ENCODE results near the gene ATP8B4. TPM values are rescaled to one million over a fixed set of nuclear protein-coding genes. Genes with fewer than 3 reads are reported as not detected.

Gene ATP8B4
- total and polyA plus RNA-seq, 3 experiments from 2014 or later = 0.23 to 8.9 (median 8.5) TPM

DNA sequence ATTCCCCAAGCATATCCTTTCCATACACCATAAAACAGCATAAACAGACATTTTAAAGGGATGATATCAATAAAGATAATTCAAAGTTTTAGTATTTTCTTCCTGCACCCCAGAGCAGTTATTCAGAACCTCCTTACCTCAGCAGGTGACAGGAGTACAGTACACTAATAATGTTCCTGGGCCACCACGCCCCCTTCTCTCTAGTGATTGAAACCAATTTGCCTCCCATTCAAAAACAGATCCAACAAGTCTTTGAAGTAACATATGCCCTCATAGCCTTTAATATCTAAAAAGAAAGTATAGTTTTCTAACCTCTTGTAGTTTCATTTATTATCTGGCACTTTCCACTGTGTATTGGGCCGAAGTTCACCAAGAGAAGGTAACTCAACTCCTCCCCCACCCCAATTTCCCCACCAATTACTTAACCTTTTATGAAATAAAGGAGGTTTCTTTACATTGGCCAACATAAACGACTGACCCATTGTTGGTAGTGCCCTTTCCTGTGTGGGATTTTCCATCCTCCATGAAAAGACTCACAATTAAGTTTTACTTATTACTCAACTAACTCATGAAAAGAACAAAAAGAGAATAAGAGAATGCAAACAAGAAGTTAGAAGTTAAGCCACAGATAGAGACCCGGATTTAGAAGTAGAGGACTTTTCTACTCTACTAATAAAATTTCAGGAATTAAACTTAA lies 5.0 kb upstream of the ATP8B4 start:
- no peak for DNase-seq
- no peaks in the 10 kb centered on the region for H3K27me3 ChIP-seq (ENCODE audit: insufficient read depth, low read length, poor library complexity, severe bottlenecking)
- ChIA-PET CTCF (no interaction called here), POLR2A (no interaction called here)
- no peak overlapping the region for H3K27ac ChIP-seq (ENCODE audit: low read depth, low read length)
- H3K4me1 ChIP-seq (ENCODE audit: insufficient read depth, low read length) = no peaks in the 10 kb centered on the region
- peaks cover 0 to 11% (median 3%) of the 10 kb centered on the region in 5 donors for H3K9me3 Mint-ChIP-seq
- peaks cover 0 to 4% (median 0%) of the 10 kb centered on the region in 3 donors for H3K36me3 Mint-ChIP-seq
- peaks cover 2 to 3% of the 10 kb centered on the region in 2 donors for H3K27me3 Mint-ChIP-seq
- no peak overlapping the region for H3K4me3 ChIP-seq (ENCODE audit: low read length)
- H3K27ac Mint-ChIP-seq = no peak overlapping the region
- H3K4me3 Mint-ChIP-seq = no peak overlapping the region
- no peaks in the 10 kb centered on the region for H3K9me3 ChIP-seq (ENCODE audit: low read length)
- peaks cover 5 to 6% (median 5%) of the 10 kb centered on the region in 3 donors for H3K4me1 Mint-ChIP-seq
- no peaks in the 10 kb centered on the region for H3K36me3 ChIP-seq (ENCODE audit: insufficient read depth, low read length)

DNA sequence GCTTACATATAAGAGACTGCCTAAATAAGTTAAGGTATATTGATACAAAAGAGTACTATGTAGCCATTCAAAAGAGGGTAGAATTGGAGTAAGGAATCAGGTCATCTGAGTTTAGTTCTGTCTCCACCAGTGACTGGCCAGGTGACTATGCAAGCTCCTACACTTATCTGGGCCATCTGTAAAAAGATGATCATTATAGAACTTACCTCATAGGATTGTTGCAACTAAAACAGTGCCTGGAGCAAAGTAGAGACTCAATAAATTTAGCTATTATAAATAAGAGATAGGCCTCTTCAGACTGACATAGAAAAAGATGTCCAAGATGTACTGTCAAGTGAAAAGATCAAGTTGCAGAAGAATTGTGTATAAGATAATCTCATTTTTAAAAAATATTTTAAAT lies 1.7 kb upstream of the ATP8B4 start:
- no peaks in the 10 kb centered on the region for H3K4me1 ChIP-seq (ENCODE audit: insufficient read depth, low read length)
- no peak overlapping the region for H3K27ac ChIP-seq (ENCODE audit: low read depth, low read length)
- ChIA-PET CTCF (interaction anchor here (0.8 kb wide), 1 partner anchor 10 kb away, joined by 3 read pairs; no protein-coding TSS in a partner anchor), POLR2A (no interaction called here)
- H3K4me3 ChIP-seq (ENCODE audit: low read length) = no peak overlapping the region
- Mint-ChIP-seq H3K4me3 (no peak overlapping the region), H3K36me3 (peaks cover 0 to 4% (median 0%) of the 10 kb centered on the region in 3 donors), H3K4me1 (peaks cover 12% of the 10 kb centered on the region in 3 donors), H3K27ac (no peak overlapping the region), H3K9me3 (peaks cover 0 to 15% (median 3%) of the 10 kb centered on the region in 5 donors), H3K27me3 (peaks cover 0 to 2% of the 10 kb centered on the region in 2 donors)
- no peaks in the 10 kb centered on the region for H3K9me3 ChIP-seq (ENCODE audit: low read length)
- H3K27me3 ChIP-seq (ENCODE audit: insufficient read depth, low read length, poor library complexity, severe bottlenecking) = no peaks in the 10 kb centered on the region
- H3K36me3 ChIP-seq (ENCODE audit: insufficient read depth, low read length) = no peaks in the 10 kb centered on the region
- DNase-seq = no peak

DNA sequence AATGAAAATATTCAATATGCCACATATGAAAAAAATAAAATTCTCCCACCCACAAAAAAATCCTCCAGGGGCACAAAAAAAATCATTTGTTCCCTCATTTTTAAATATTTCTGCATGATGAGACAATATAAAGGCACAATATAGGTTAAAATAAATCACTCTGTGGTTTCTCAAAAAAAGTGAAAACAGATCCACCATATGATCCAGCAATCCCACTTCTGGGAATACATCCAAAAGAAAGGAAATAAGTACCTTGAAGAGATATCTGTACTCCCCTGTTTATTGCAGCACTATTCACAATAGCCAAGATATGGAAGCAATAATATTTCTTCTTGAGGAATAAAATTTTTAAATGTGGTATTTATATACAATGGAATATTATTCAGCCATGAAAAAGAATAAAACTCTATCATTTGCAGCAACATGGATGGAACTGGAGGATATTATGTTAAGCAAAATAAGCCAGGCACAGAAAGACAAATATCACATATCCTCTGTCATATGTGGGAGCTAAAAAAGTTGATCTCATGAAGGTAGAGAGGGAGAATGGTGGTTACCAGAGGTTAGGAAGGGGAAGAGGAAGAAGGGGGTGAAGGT lies 1.5 kb downstream of the ATP8B4 start:
- POLR2A ChIA-PET = no interaction called here
- Mint-ChIP-seq H3K36me3 (peaks cover 0 to 4% (median 0%) of the 10 kb centered on the region in 3 donors), H3K4me3 (no peak overlapping the region), H3K4me1 (peaks cover 12% of the 10 kb centered on the region in 3 donors), H3K27ac (no peak overlapping the region), H3K9me3 (peaks cover 0 to 5% (median 0%) of the 10 kb centered on the region in 5 donors), H3K27me3 (peaks cover 3 to 6% of the 10 kb centered on the region in 2 donors)
- CTCF ChIA-PET = no interaction called here
- Histone ChIP-seq H3K9me3 (ENCODE audit: low read length) (no peaks in the 10 kb centered on the region), H3K4me1 (ENCODE audit: insufficient read depth, low read length) (no peaks in the 10 kb centered on the region), H3K27me3 (ENCODE audit: insufficient read depth, low read length, poor library complexity, severe bottlenecking) (no peaks in the 10 kb centered on the region), H3K27ac (ENCODE audit: low read depth, low read length) (no peak overlapping the region), H3K4me3 (ENCODE audit: low read length) (no peak overlapping the region), H3K36me3 (ENCODE audit: insufficient read depth, low read length) (no peaks in the 10 kb centered on the region)
- no peak for DNase-seq

DNA sequence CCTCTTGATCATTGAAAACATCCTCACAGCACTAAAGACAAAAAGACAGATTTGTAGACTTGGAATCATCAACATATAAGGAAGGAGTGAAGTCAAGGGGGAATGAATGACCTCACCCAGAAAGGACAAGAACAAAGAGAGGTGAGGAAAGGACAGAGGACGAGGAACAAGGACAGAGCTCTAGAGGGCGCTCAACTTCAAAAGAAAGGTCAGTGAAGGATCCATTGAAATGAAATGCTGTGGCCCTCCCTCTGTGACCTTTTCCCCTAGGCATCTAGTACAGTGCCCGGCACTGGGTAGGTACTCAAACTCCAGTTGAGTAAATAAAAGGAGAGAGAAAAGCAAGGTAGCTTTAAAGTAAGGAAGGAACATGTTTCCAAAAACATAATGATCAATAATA lies 2.6 kb downstream of the ATP8B4 start:
- no peaks in the 10 kb centered on the region for H3K27me3 ChIP-seq (ENCODE audit: insufficient read depth, low read length, poor library complexity, severe bottlenecking)
- Mint-ChIP-seq H3K9me3 (peaks cover 0 to 5% (median 0%) of the 10 kb centered on the region in 5 donors), H3K4me3 (no peak overlapping the region), H3K36me3 (peaks cover 0 to 4% (median 0%) of the 10 kb centered on the region in 3 donors), H3K27ac (no peak overlapping the region), H3K27me3 (peaks cover 3 to 6% of the 10 kb centered on the region in 2 donors), H3K4me1 (peaks cover 12% of the 10 kb centered on the region in 3 donors)
- no peak overlapping the region for H3K27ac ChIP-seq (ENCODE audit: low read depth, low read length)
- DNase-seq = no peak
- ChIA-PET POLR2A (no interaction called here), CTCF (no interaction called here)
- no peaks in the 10 kb centered on the region for H3K9me3 ChIP-seq (ENCODE audit: low read length)
- no peak overlapping the region for H3K4me3 ChIP-seq (ENCODE audit: low read length)
- no peaks in the 10 kb centered on the region for H3K36me3 ChIP-seq (ENCODE audit: insufficient read depth, low read length)
- no peaks in the 10 kb centered on the region for H3K4me1 ChIP-seq (ENCODE audit: insufficient read depth, low read length)

DNA sequence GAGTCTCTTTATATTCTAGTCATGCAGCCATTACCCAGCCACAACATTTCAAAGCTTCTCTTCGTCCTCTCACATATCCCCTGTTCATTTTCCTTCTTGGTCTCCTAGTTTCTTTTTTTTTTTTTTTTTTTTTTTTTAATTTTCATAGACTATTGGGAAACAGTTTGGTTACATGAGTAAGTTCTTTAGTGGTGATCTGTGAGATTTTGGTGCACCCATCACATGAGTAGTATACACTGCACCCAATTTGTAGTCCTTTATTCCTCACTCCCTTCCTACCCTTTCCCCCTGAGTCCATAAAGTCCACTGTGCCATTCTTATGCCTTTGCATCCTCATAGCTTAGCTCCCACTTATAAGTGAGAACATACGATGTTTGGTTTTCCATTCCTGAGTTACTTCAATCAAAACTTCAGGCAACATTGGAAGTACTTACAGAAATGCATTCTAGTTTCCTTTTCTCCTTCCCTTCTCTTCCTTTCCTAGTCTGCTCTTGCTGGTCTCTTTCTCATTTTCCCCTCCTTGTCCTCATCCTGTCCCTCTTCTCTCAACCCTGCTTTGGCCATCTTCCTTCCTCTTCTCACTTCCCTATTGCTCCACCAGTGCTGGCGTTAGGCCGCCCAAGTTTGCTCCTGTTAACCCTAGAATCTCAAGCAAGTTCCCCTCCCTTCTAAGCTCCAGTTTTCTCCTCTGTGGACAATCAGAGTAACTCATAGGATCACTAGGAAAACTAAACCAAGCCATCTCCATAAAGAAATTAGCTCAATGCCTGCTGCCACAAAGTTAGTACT lies 4.8 kb downstream of the ATP8B4 start:
- Mint-ChIP-seq H3K36me3 (peaks cover 0 to 4% (median 0%) of the 10 kb centered on the region in 3 donors), H3K27me3 (peaks cover 3 to 6% of the 10 kb centered on the region in 2 donors), H3K9me3 (peaks cover 0 to 5% (median 0%) of the 10 kb centered on the region in 5 donors), H3K4me3 (no peak overlapping the region), H3K27ac (no peak overlapping the region), H3K4me1 (peaks cover 13 to 17% (median 17%) of the 10 kb centered on the region in 3 donors)
- H3K4me3 ChIP-seq (ENCODE audit: low read length) = no peak overlapping the region
- H3K27ac ChIP-seq (ENCODE audit: low read depth, low read length) = no peak overlapping the region
- H3K27me3 ChIP-seq (ENCODE audit: insufficient read depth, low read length, poor library complexity, severe bottlenecking) = no peaks in the 10 kb centered on the region
- H3K4me1 ChIP-seq (ENCODE audit: insufficient read depth, low read length) = peaks cover 3% of the 10 kb centered on the region
- CTCF ChIA-PET = no interaction called here
- no peaks in the 10 kb centered on the region for H3K36me3 ChIP-seq (ENCODE audit: insufficient read depth, low read length)
- no peaks in the 10 kb centered on the region for H3K9me3 ChIP-seq (ENCODE audit: low read length)
- no peak for DNase-seq
- POLR2A ChIA-PET = no interaction called here

DNA sequence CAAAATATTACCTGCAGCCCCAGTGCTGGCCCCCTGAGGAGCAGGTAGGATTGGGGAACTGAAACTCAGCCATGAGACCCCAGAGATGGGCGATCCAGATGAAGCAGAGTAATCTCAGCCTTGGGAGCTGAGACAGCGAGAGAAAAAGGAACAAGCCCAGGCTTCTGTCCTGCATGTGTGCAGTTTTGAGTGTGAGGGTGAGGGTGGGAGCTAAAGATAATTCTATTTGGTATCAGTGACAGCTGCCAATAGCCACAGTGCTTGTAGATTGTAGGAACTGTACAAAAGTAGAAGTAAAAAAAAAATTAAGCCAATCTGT lies 5.9 kb downstream of the ATP8B4 start:
- no peak overlapping the region for H3K4me3 Mint-ChIP-seq
- CTCF ChIA-PET = no interaction called here

DNA sequence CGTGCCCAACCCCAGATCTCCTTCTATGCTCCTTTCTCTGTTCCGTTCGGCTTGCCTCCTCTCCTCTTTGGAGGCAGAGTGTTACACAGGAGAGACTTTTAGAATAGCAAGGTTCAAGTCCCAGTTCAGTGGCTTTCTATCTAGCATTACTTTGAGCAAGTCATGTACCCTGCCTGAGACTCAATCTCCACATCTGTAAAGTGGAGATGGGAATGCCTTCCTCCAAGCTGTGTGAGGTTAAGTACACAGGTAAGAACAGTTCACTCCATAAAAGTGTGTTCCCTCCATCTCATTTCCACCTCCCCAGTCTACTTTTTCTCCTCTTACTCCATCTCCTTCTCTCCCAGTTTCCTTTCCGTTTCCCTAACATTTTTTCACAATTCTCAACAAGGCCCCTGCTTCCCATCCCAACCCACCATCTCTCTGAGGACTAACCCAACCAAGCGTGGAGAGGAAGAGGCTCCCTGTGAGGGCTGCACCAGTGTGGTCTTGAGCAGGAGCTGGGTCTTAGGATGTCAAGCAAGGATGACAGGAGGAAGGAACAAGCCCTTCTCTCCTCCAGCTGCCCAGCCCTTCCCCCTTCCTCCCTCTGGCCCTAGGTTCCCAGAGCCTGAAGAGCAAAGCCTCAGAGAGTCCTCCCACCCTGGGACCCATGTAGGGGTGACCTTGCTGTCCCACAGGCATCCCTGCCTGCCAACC lies 6.4 kb downstream of the ATP8B4 start:
- ChIA-PET POLR2A (no interaction called here), CTCF (no interaction called here)
- Mint-ChIP-seq H3K36me3 (peaks cover 0 to 4% (median 0%) of the 10 kb centered on the region in 3 donors), H3K4me1 (peaks cover 20 to 24% (median 23%) of the 10 kb centered on the region in 3 donors), H3K27me3 (peaks cover 3 to 6% of the 10 kb centered on the region in 2 donors), H3K4me3 (no peak overlapping the region), H3K9me3 (peaks cover 0 to 4% (median 1%) of the 10 kb centered on the region in 5 donors), H3K27ac (no peak overlapping the region)
- Histone ChIP-seq H3K4me1 (ENCODE audit: insufficient read depth, low read length) (peaks cover 18% of the 10 kb centered on the region), H3K27ac (ENCODE audit: low read depth, low read length) (no peak overlapping the region), H3K4me3 (ENCODE audit: low read length) (no peak overlapping the region), H3K9me3 (ENCODE audit: low read length) (no peaks in the 10 kb centered on the region), H3K27me3 (ENCODE audit: insufficient read depth, low read length, poor library complexity, severe bottlenecking) (no peaks in the 10 kb centered on the region), H3K36me3 (ENCODE audit: insufficient read depth, low read length) (no peaks in the 10 kb centered on the region)
- DNase-seq = no peak

More for the DNA sequence above, 5.9 kb downstream of the ATP8B4 start:
- peaks cover 0 to 4% (median 0%) of the 10 kb centered on the region in 3 donors for H3K36me3 Mint-ChIP-seq
- peaks cover 15 to 18% (median 18%) of the 10 kb centered on the region in 3 donors for H3K4me1 Mint-ChIP-seq
- POLR2A ChIA-PET = no interaction called here
- Histone ChIP-seq H3K27me3 (ENCODE audit: insufficient read depth, low read length, poor library complexity, severe bottlenecking) (no peaks in the 10 kb centered on the region), H3K9me3 (ENCODE audit: low read length) (no peaks in the 10 kb centered on the region), H3K4me1 (ENCODE audit: insufficient read depth, low read length) (peaks cover 13% of the 10 kb centered on the region), H3K27ac (ENCODE audit: low read depth, low read length) (no peak overlapping the region), H3K4me3 (ENCODE audit: low read length) (no peak overlapping the region), H3K36me3 (ENCODE audit: insufficient read depth, low read length) (no peaks in the 10 kb centered on the region)
- H3K9me3 Mint-ChIP-seq = peaks cover 0 to 5% (median 1%) of the 10 kb centered on the region in 5 donors
- DNase-seq = no peak
- peaks cover 3 to 6% of the 10 kb centered on the region in 2 donors for H3K27me3 Mint-ChIP-seq
- H3K27ac Mint-ChIP-seq = no peak overlapping the region

Data from CD8-positive, alpha-beta memory T cell (primary cell).